Stimulated activated CD8-positive, alpha-beta memory T cell treated with anti-CD3 and anti-CD28 coated beads, Interleukin-4, amount 100 ng/mL, for 4 hours (primary cell): Measurements from ENCODE around the gene TSTD2.
"Not testable (repeated sequence)": the region's sequence is repeated elsewhere in the genome, so short reads cannot be mapped to it uniquely, and the experiment has no call there.

Experiments
- DNase-seq, 2 donors: peaks; one replicate each; pipeline ENCODE4 v3.0.0-alpha.2; 2020; ENCODE audit warnings: low read depth in 2 of 2, low spot score in 1 of 2

The TSTD2 gene

GRCh38 chr9:97632248-97632984, 752 bp downstream of the TSTD2 start:
- no peak for DNase-seq

- DNase-seq = no peak
These were observed 2.6 kb downstream of the TSTD2 start for GRCh38 chr9:97630591-97630990.

- DNase-seq = no peak
These were observed 4.0 kb downstream of the TSTD2 start for GRCh38 chr9:97629156-97629555.

- no peak for DNase-seq
These were observed 4.5 kb downstream of the TSTD2 start for GRCh38 chr9:97628668-97629067.

GRCh38 chr9:97627624-97628023, 5.5 kb downstream of the TSTD2 start:
- DNase-seq = no peak

- DNase-seq = no peak
These were observed 7.5 kb downstream of the TSTD2 start for GRCh38 chr9:97625620-97626019.

GRCh38 chr9:97623946-97624345, 9.2 kb downstream of the TSTD2 start:
- no peak for DNase-seq

- not testable (repeated sequence) for DNase-seq
These were observed 10.7 kb downstream of the TSTD2 start for GRCh38 chr9:97622483-97622882.

GRCh38 chr9:97620063-97620462, 13.1 kb downstream of the TSTD2 start:
- not testable (repeated sequence) for DNase-seq

- DNase-seq = no peak
These were observed 15.2 kb downstream of the TSTD2 start for GRCh38 chr9:97617939-97618416.

- peak in 1 of 2 donors; percentile 22 for DNase-seq
These were observed 17.6 kb downstream of the TSTD2 start for GRCh38 chr9:97615439-97616072.

GRCh38 chr9:97604901-97605645, 28.1 kb downstream of the TSTD2 start:
- DNase-seq = no peak

GRCh38 chr9:97602430-97602829, 30.7 kb downstream of the TSTD2 start:
- no peak for DNase-seq

GRCh38 chr9:97601228-97601898, 31.8 kb downstream of the TSTD2 start:
- no peak for DNase-seq

GRCh38 chr9:97600531-97601227, 32.5 kb downstream of the TSTD2 start:
- no peak for DNase-seq

GRCh38 chr9:97599314-97599846, 33.8 kb downstream of the TSTD2 start:
- DNase-seq = no peak

- peak; percentile 33 to 36 for DNase-seq
These were observed 34.5 kb downstream of the TSTD2 start for GRCh38 chr9:97598461-97599288.

- no peak for DNase-seq
These were observed 36.3 kb downstream of the TSTD2 start for GRCh38 chr9:97596906-97597305.

GRCh38 chr9:97594381-97594921, 38.7 kb downstream of the TSTD2 start:
- DNase-seq = no peak
